Tibial nerve (tissue), 4 donors: ENCODE results near the gene IFNGR2. TPM values are rescaled to one million over a fixed set of nuclear protein-coding genes. Genes with fewer than 3 reads are reported as not detected.
A peak's percentile ranks its signal among the peaks of the same experiment; 100 is the strongest.

Source experiments
- DNase-seq, 2 donors: peaks; one replicate each; pipeline ENCODE4 v3.0.0-alpha.2; 2019; ENCODE audit warnings: low spot score in 2 of 2
- H3K27ac ChIP-seq, 4 donors: fragments of 200-600 bp; sonication (generic) in 3 of 4; one replicate each; pipeline ENCODE4 v1.5.1; 2017 to 2019; ENCODE audit warnings: mild to moderate bottlenecking in 1 of 4
- H3K27me3 ChIP-seq, 2 donors: fragments of 200-600 bp; sonication (generic) in 1 of 2; one replicate each; pipeline versions ENCODE4 v1.5.1 to v1.6.0; 2017 to 2019
- H3K36me3 ChIP-seq, 3 donors: fragments of 200-600 bp; sonication (generic); one replicate each; pipeline ENCODE4 v1.5.1; 2018 to 2019
- H3K4me1 ChIP-seq, 4 donors: fragments of 200-600 bp; sonication (generic) in 3 of 4; one replicate each; pipeline ENCODE4 v1.5.1; 2017 to 2019
- H3K4me3 ChIP-seq, 4 donors: fragments of 200-600 bp; sonication (generic) in 3 of 4; one replicate each; pipeline ENCODE4 v1.5.1; 2017 to 2019; ENCODE audit warnings: mild to moderate bottlenecking in 1 of 4, moderate library complexity in 1 of 4
- H3K9me3 ChIP-seq, 4 donors: fragments of 200-600 bp; sonication (generic) in 3 of 4; one replicate each; pipeline ENCODE4 v1.5.1; 2017 to 2019
- CTCF ChIP-seq, 5 experiments: fragments of 200-600 bp in 3 of 5; fragments of 450-650 bp in 2 of 5; sonication (generic) in 3 of 5; IDR thresholded peaks; one replicate each; pipeline ENCODE4 v1.5.1; 2016 to 2019; ENCODE audit warnings: antibody characterized with exemption in 5 of 5, mild to moderate bottlenecking in 3 of 5, moderate library complexity in 2 of 5
- EP300 ChIP-seq, 2 donors: sonication (generic); formaldehyde crosslinking; IDR thresholded peaks; one replicate each; pipeline ENCODE4 v1.6.1; 2017; ENCODE audit warnings: antibody characterized with exemption in 2 of 2, mild to moderate bottlenecking in 1 of 2
- POLR2A ChIP-seq, 2 donors: fragments of 450-650 bp; IDR thresholded peaks; one replicate each; pipeline ENCODE4 v1.6.1; 2017; ENCODE audit warnings: antibody characterized with exemption in 2 of 2, mild to moderate bottlenecking in 2 of 2, moderate library complexity in 2 of 2
- WGBS, 2 donors: methylation state at CpG; one replicate each; pipeline ENCODE4 v1.1.5; 2018; 5-methylcytosine and 5-hydroxymethylcytosine counted together
- total RNA-seq, 4 donors: library from RNA; depleted of rRNA; stranded (reverse); fragments of >200 nt; gene quantifications; one replicate each; pipeline ENCODE4 v1.1.0, GENCODE V29; 2016

Gene IFNGR2
- total RNA-seq, result 100 to 1,000 TPM; 110 to 153 (median 129) TPM

GRCh38 chr21:33403128-33403785, at the start of gene IFNGR2:
IFNGR2 (plus strand) TSS chr21:33403413; CDS start chr21:33403544, 131 bp downstream.
- H3K27ac ChIP-seq, result peak within 1 kb of the TSS; percentile 92 to 100 (median 98)
- no peak for DNase-seq
- TF ChIP-seq POLR2A (IDR thresholded peaks at IDR 0.05) (peak in 1 of 2 donors; percentile 5), EP300 (IDR thresholded peaks at IDR 0.05) (no peak)
- no peaks in the 10 kb centered on the region for H3K27me3 ChIP-seq
- H3K9me3 ChIP-seq, result no peaks in the 10 kb centered on the region
- WGBS, 2 donors, result 0% methylated on average over 6 to 19 of the region's 89 CpGs
- peak within 1 kb of the TSS; percentile 73 to 94 (median 88) for H3K4me3 ChIP-seq
- H3K4me1 ChIP-seq, result peaks cover 0 to 60% (median 27%) of the 10 kb centered on the region in 4 donors
- no peaks in the 10 kb centered on the region for H3K36me3 ChIP-seq

- Histone ChIP-seq H3K36me3 (peaks cover 0 to 71% (median 3%) of the 10 kb centered on the region in 3 donors), H3K27ac (no peak overlapping the region), H3K27me3 (no peaks in the 10 kb centered on the region), H3K4me3 (no peak overlapping the region), H3K4me1 (peaks cover 0 to 6% (median 0%) of the 10 kb centered on the region in 4 donors), H3K9me3 (no peaks in the 10 kb centered on the region)
- no peak for DNase-seq
- WGBS, 2 donors, result 86 to 88% methylated on average over 6 of the region's 6 CpGs
- TF ChIP-seq POLR2A (IDR thresholded peaks at IDR 0.05), result no peak
- no peak for TF ChIP-seq EP300 (IDR thresholded peaks at IDR 0.05)
- TF ChIP-seq CTCF (IDR thresholded peaks at IDR 0.05), result no peak
These were observed 47.9 kb upstream of the IFNGR2 start for GRCh38 chr21:33355355-33355754.

- no peak for TF ChIP-seq CTCF (IDR thresholded peaks at IDR 0.05)
- TF ChIP-seq POLR2A (IDR thresholded peaks at IDR 0.05), result no peak
- TF ChIP-seq EP300 (IDR thresholded peaks at IDR 0.05), result no peak
- Histone ChIP-seq H3K36me3 (peaks cover 0 to 64% (median 3%) of the 10 kb centered on the region in 3 donors), H3K27me3 (no peaks in the 10 kb centered on the region), H3K9me3 (no peaks in the 10 kb centered on the region), H3K4me1 (peaks cover 0 to 12% (median 6%) of the 10 kb centered on the region in 4 donors), H3K27ac (no peak overlapping the region), H3K4me3 (no peak overlapping the region)
- 88 to 90% methylated on average over 11 of the region's 11 CpGs for WGBS, 2 donors
- no peak for DNase-seq
These were observed 47.2 kb upstream of the IFNGR2 start for GRCh38 chr21:33355996-33356395.

- no peak for TF ChIP-seq CTCF (IDR thresholded peaks at IDR 0.05)
- no peak for TF ChIP-seq POLR2A (IDR thresholded peaks at IDR 0.05)
- no peak for TF ChIP-seq EP300 (IDR thresholded peaks at IDR 0.05)
- Histone ChIP-seq H3K27me3 (no peaks in the 10 kb centered on the region), H3K4me3 (no peak overlapping the region), H3K9me3 (no peaks in the 10 kb centered on the region), H3K4me1 (peaks cover 0 to 23% (median 14%) of the 10 kb centered on the region in 4 donors), H3K36me3 (peaks cover 0 to 53% (median 3%) of the 10 kb centered on the region in 3 donors), H3K27ac (no peak overlapping the region)
- DNase-seq, result no peak
- 82 to 84% methylated on average over 8 of the region's 8 CpGs for WGBS, 2 donors
These were observed 46.0 kb upstream of the IFNGR2 start for GRCh38 chr21:33357177-33357576.

GRCh38 chr21:33359446-33359845, 43.8 kb upstream of the IFNGR2 start:
- no peak for DNase-seq

More at GRCh38 chr21:33359446-33359845, 43.8 kb upstream of the IFNGR2 start:
- H3K4me1 ChIP-seq, result peaks cover 0 to 26% (median 18%) of the 10 kb centered on the region in 4 donors
- H3K9me3 ChIP-seq, result no peaks in the 10 kb centered on the region
- H3K27me3 ChIP-seq, result no peaks in the 10 kb centered on the region
- peaks cover 0 to 37% (median 3%) of the 10 kb centered on the region in 3 donors for H3K36me3 ChIP-seq
- peak overlapping the region in 2 of 4 donors; percentile 79 to 82 for H3K27ac ChIP-seq
- TF ChIP-seq POLR2A (IDR thresholded peaks at IDR 0.05), result no peak
- no peak for TF ChIP-seq EP300 (IDR thresholded peaks at IDR 0.05)
- no peak for TF ChIP-seq CTCF (IDR thresholded peaks at IDR 0.05)
- H3K4me3 ChIP-seq, result no peak overlapping the region
- 70 to 78% methylated on average over 4 of the region's 4 CpGs for WGBS, 2 donors
